ENCODE measurements around the gene LYRM1.

- no peak for TF ChIP-seq POLR2A (IDR thresholded peaks at IDR 0.05; ENCODE audit: low read depth, low read length)
- TF ChIP-seq TAF1 (IDR thresholded peaks at IDR 0.05; ENCODE audit: low read depth, low read length): no peak
- TF ChIP-seq POU2F2 (IDR thresholded peaks at IDR 0.05; ENCODE audit: low read depth, low read length): no peak
These were observed 10.8 kb upstream of the LYRM1 start for GRCh38 chr16:20889625-20890275.
